HG03095 (cell line): ENCODE results near the gene HABP2.

Experiments
- ATAC-seq: cut with Tn5 transposase; IDR thresholded peaks from one replicate; pipeline ENCODE4 v1.9.1; 2021; ENCODE audit warnings: moderate library complexity; ENCODE audit not compliant: unreplicated experiment

HABP2 gene

DNA sequence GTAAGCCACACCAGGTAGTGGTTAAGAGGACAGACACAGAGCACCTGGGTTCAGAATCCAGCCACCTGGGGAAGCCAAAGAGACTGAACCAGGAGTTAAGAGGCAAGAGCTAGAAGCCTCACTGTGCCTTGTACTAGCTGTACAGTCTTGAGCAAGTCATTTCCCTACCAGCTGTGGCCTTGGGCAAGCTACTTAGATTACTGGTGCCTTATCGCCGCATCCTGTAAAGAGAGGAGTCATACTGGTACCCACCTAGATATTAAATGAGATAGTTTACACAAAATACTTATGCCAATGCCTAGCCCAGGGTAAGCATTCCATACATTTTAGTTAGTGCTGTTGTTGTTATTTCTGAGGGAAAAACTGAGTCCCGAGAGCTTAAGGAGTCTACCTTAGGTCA lies 47.7 kb downstream of the HABP2 start:
- ATAC-seq, result no peak

DNA sequence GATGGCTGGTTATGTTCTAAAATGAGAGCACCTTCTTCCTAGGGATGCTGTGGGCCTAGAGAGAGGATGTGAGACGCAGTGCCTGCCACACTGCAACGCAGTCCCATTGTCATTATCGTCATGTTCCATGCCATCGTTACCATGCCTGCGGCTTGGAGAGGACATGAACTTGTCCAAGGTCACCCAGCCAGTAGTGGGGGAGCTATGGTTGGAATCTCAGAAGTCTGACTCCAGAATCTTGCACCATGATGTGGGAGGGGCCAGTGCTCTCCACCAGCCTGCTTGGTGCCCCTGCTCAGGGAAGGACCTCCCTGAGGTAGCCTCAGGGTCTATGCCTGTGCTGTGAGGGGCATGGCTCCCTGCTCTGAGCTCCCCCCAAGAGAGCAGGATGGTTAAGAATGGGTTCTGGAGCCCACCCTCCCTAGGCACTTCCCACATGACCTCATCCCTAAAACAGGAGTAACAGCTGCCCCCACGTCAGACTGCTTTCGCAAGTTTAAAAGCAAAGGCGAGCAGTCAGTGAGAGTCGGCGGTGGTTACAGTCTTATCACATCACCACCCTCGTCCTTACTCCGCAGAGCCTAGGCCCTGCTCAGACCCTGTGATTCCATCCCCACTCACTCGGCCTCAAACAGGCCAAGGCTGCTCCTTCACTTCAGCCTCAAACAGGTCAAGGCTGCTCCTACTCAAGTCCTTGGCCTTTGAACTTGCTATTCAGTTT lies 50.4 kb downstream of the HABP2 start:
- no peak for ATAC-seq

DNA sequence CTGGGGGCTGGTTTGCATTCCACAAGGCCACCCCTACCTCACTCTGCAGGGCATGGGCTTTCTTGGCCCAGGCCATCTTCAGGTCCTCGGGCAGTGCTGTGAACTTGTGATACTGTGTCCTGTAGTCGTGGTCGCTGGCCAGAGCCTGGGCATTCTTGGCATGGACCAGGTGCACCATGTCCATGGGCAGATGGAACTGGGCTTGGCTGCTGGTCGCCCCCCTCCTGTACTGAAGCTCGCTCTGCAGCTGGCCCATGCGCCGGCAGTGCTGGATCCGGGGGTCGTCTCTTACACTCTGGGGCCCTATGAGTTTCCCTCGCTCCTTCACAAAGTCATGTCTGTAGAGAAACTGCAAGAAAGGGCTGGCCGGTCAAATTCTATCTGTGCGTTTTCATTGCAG lies 51.7 kb downstream of the HABP2 start:
- no peak for ATAC-seq

DNA sequence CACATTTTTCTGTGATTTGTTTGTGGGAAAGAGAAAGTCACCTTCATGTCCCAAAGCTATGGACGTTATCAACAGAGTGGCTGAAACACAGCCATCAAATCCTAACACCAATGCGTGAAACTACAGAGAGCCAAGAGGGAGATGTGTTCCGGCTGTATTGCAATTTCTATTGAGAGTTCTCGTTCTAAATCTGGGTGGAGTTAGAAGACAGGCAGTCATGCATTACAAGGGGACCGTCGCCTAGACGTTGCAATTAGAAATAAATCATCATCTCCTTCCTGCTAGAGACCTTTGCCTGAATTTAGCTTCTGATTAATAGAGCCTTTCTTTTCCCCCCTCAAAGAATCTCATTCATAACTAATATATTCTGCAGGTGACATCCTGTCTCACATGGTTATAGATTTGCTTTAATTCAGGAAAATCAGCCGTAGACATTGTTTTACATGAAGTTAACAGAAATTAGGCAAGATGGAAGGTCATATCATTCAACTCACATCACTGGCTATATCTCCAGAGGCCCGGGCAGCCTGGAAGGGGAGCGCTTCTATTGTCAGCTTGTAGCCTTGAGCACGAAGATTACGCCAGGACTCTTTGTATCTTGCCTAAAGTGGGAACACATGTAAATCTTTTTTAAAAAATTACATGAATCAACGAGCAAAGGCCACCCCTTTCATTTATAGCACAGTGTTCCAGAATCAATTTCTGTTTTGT lies 52.6 kb downstream of the HABP2 start:
- no peak for ATAC-seq

DNA sequence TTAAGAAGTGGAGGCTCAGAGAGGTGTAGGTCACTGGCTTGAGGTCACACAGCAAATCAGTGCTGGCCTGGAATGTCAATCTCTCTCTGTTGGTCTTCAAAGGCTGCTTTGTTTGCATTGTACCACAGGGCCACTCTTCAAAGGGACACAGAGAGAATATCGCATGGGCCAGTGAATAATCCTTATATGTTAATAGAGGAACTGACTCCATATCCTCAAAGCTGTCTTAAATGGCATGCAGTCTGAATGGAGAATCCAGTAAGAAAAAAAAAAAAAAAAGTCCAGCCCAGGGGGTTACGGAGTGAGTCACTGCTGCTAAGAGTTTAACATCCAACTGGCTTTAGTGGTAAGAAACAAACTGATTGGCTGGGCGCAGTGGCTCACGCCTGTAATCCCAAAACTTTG lies 56.9 kb downstream of the HABP2 start:
- ATAC-seq, result no peak

DNA sequence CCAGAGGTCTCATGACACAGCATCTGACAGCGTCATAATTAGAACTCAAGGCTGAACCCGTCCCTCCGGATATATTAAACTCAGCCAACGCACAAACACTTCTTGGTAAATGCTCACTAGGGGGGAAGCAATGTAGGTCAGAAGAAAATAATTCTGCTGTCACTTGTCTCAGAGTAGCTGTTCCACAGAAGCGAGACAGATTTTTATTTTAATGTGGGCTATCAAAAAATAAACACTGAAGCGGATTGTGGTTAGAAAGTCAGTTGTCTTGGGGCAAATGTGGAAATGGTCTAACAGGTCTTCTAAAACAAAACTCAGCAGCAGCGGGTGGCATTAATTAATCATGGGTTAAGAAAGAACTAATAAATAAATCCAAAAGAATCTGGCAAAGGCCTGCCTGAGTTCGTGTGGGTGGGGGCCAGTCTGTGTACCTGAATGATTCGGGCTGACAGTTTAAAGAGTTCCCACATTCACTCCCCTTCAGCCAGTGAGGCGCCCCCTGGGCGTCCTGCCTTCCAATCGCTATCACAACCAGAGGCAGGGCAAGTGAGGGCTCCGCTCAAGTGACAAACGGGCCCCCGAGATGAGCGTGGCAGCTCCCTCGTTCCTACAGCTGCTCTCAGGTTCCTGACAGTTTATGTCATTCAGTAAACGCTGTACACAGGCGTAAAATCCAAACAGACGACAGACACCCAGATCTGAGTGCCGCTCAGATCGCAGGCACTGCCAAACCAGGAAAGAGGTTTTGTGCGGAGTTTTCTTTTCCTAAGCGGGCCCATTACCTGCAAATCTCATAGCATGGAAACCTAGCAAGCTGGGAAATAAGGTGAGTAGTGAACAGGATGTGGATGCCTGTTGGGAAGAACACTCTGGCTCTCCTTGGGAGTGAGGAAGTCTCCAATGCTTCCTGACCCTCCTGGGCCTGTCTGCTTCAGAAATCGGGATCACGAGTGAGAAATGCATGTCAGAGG lies 58.1 kb downstream of the HABP2 start:
- ATAC-seq, result no peak

DNA sequence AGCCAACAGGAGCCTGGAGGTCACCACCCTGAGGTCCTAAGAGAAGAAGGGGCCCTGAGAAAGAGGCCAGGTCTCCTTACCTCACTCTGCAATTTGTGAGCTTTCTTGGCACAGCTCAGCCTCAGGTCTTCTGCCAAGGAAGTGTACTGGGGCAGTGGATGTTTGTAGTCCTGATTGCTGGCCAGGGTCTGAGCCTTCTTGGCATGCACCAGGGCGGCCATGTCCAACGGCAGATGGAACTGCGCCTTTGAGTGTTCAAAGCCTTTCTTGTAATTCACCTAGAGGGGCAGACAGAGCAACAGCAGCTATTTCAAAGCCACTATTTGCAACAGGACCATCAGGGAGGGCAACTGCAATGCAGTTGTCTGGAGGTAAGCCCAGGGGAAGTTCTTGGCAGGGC lies 59.3 kb downstream of the HABP2 start:
- ATAC-seq, result no peak

DNA sequence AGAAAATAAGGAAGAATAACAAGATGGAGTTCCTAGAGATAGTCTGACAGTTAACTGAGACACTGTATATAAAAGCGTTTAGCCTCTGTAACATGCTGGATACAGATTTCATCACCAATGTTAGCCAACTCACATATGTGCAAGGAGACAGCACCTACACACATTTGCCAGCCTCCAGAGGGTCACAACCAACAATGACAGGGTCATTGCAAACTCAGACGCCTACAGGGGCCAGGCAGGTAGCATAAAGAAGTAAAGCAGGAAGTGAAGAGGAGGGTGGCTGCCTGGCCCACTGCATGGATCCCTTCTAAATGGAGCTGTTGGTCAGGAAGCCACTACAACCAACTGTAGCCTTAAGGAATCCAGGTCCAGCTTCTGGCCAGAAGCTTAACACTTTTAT lies 60.6 kb downstream of the HABP2 start:
- no peak for ATAC-seq

DNA sequence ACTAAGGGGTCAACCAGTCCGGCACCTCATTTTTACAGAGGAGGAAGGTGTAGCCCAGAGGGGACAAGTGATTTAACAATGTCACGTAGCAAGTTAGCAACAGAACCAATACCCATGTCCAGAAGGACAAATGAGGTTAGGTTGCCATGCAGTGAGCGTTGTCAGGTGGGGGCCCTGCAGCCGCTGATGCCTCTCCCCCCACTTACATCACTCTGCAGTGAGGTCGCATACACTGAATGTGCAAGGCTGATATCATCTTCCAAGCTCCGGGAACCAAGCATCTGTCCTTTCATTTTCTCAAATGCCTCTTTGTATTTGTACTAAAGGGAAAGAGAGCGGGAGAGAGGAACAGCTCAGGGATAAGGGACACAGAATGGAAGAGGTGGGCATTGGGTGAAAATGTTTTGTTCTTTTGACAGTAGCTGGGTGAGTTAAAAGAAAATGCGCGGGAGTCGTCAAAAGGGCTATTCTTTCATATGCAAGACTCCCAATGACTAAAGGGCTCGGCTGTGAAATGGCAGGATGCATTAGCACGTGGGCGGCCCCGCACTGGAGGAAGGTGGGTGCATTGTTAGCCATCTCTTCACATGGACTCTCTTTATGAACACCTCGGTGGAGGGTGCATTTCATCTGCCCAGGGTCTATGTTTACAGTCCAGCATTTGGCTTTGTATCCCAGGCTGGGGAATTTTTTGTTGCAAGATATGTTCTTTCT lies 61.3 kb downstream of the HABP2 start:
- ATAC-seq, result no peak

DNA sequence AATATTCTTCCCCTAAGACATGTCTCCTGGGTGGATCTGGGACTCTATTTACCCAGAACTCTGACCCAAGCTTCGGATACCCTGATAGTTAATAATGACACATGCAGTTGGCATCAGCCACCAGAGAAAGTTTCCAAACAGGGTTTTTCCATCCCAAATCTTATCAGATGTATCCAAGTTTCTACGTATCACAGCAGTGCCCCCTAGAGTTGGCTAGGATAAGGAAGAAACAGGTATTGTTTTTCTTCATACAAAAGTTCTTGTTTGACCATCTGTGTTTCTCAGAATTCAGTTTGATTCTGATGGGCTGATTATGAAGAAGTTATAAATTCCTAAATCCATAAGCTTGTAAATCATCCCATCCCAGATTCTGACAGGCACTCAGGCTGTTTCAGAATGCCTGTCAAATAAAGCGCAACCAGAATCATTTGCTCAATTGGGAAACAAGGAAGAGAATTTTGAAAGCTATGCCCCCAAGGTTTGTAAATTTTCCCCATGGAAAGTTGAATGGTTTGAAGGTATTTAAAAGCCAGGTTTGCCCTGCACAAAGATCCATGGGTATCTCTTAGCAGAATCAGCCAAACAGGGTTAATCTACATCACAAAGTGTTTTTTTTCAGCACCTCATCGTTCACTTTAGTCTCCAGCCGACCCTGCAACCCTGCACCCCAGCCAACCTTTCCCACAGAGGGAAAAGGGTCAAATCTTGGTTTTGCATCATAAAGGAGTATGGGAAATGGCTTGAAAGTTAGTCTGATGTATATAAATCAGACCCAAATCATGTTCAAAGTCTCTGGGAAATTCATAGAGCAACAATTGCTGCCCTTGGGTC lies 63.6 kb downstream of the HABP2 start:
- no peak for ATAC-seq

DNA sequence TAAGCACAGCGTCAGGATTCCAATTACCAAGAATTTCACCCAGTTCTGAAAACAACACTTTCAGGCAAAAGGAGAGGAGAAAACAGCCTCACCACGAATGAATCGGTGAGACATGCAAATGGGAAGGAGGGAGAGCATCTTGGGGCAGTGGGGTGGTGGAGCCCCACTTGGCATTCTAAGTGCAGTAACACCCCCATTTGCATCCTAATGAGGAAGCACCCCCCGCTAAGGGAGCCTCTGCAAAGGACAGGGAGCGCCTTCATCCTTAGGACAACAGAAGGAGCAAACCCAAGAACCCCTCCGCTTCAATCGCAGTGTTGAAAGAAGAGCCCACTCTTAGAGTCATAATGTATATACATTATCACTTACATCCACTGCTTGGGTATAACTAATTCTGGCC lies 64.2 kb downstream of the HABP2 start:
- no peak for ATAC-seq

DNA sequence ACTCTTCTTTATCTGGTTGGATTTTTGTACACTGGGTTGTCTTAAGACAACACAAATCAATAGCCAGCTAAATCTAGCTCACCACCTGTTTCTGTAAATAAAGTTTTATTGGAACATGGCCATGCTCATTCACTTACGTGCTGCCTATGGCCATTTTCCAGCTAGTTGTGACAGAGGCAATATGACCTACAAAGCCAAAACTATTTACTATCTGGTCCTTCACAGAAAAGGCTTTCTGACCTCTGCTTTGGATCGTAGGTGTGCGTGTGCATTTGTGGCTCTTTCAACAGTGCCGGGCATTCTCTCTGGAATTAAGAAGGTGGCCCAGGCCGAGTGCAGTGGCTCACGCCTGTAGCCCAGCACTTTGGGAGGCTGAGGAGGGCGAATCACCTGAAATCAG lies 65.5 kb downstream of the HABP2 start:
- ATAC-seq, result no peak

DNA sequence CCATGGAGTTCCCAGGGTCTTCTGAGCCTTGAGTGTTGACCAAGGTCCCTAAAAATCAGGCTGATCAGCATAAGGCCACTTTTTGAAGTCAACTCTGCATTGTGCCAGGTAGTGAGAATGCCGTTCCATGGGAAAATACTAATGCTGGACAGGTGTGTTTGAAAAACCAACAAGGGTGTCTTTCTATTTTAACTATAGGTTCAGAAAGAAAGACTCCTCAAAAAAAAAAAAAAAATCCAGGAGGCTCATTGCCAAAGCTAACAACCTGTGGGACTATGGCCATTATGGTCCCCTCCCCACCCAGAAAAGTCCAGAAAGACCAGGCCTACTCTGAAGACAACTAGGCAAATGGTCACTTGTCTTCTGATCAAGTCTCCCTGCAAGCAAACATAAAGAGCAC lies 66.5 kb downstream of the HABP2 start:
- no peak for ATAC-seq

DNA sequence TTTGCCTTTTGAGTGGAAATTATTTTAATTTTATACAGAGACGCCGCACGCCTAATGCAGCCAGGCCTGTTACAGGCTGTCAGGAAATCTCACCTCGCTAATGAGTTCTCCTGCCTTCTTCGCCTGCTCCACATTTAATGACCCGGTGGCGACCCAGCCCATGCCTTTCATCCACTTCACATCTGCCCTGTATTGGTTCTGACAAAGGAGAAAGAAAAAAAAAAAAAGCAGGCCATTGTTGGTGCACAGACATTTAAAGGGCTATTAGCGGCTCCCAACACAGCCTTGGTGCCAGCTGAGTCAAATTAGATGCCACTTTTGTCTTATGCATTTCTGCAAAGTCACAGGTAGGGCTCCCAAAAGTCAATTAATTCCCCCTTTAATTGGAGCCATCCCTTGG lies 67.7 kb downstream of the HABP2 start:
- ATAC-seq, result no peak

DNA sequence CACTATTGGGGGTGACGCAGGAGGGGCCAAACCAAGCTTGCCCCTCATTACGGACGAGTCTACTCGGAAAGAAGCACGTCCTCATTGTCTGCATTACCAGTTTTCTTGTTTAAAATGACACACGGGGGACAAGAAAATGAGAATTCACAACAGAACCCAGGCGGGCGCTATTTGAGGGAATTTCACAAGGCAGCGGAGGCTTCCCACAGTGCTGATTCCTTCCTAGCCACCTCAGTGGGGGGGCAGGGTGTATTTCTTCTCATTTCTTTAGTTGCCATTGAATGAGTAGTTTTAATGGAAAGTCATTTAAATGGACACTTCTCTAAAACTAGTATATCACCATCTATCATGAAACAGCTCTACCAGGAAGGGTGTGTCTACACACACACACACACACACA lies 68.1 kb downstream of the HABP2 start:
- ATAC-seq, result no peak

DNA sequence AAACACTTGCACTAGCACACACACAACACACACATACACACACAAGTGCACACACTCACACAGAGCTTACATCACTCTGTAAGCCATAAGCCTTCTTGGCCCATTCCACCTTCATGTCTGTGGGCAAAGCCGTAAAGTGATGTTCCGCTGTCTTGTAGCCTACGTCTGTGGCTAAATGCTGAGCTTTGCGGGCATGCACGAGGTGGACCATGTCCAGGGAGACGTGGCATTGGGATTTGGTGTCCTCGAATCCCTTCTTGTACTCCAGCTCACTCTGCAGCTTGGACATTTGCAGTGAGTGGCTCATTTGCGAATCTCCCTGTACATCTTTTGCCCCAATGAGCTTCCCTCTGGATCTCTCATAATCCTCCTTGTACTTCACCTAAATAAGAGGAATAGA lies 68.9 kb downstream of the HABP2 start:
- no peak for ATAC-seq

DNA sequence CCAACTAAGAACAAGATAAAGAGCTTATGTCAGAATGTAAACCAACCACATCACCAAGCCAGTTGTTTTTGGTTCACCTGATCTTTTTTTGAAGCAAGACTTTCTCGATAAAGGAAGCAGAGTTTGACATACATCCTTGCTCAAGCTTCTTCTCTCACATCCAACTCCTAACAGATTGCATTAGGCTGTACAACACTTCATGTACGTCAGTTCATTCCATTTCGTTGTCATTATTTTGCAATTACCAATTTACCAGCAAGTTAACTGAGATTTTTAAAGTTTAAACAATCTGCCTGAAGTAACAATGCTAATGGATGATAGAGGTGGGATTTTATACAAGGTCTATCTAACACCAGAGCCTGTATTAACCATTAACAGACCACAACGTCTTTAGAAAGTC lies 70.0 kb downstream of the HABP2 start:
- no peak for ATAC-seq

DNA sequence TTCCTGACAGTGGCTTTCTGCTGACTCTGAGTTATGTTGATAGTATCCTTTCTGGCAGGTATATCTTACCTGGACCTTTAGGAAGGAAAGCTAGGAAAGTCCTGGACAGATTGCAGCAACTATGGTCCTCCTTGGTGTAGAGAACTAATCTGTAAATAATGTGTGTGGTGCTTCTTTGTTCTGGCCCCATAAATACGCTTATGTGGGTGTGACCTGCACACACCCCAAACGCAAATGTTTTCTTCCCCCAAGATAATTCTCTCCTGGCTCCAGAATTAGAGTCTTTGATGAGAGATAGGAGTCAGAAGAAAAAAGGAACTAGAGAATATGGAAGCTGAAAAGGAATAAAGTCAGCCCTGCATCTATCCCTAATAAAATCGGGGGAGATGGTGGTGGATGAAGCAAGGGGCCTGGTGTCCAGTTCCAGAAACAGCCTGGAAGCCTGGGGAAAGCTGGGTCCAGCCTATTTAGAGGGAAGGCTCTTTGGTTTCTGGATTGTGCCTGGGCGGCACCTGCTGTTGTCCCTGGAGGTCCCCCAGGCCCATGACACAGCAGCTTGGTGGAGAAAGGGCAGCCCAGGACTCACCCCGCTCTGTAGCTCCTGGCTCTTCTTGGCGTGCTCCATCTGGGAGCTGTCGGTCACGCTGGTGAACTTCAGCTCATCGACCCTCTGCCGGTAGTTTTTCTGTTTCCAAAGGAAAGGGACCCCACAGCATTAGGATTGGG lies 72.8 kb downstream of the HABP2 start:
- no peak for ATAC-seq

DNA sequence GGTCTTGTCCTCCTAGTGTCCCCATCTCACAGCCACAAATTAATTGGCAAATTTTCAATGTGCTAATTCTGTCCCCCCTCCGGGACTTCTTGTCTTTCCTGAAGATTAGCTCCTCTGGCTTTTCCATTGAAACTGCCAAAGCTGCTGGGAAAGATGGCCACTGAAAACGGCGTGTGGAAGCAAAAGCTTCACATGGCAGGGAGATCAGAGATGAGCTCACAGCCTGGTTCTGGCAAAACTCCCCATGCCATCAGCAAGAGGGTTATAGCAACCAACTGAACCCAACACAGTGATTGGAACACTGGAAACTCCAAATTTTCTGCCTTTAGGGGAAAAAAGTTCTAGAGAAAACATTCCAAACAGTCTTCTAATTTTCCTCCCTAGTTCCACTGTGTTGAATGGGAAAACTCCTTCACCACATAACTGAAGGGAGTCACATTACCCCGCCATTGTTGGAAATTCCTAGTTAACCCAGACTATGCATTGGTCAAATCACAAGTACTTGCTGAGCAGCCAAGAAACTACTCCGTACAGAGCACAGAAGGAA lies 74.0 kb downstream of the HABP2 start:
- ATAC-seq, result no peak
